LNCaP clone FGC (cell line): ENCODE measurements around the gene SLAMF9.

Experiments
- DNase-seq: peaks from one replicate; pipeline ENCODE4 v3.0.0-alpha.2; 2011; ENCODE audit warnings: low read depth
- H3K4me3 ChIP-seq: 2 replicates; pipeline ENCODE4 v1.5.1; 2011; ENCODE audit warnings: mild to moderate bottlenecking, low read depth, low read length, control low read depth
- CTCF ChIP-seq: IDR thresholded peaks from 2 replicates; pipeline ENCODE4 v1.5.1; 2012; ENCODE audit warnings: mild to moderate bottlenecking; ENCODE audit not compliant: control insufficient read depth, insufficient read depth; ENCODE audit errors: extremely low read depth

Gene SLAMF9

GRCh38 chr1:159921700-159922504 lies 32.1 kb downstream of the SLAMF9 start:
- no peak overlapping the region for H3K4me3 ChIP-seq
- TF ChIP-seq CTCF = no peak
- DNase-seq = no peak

- DNase-seq = no peak
- no peak for TF ChIP-seq CTCF
- H3K4me3 ChIP-seq = no peak overlapping the region
Observed at GRCh38 chr1:159921251-159921650, 32.8 kb downstream of the SLAMF9 start.

- H3K4me3 ChIP-seq = no peak overlapping the region
- no peak for DNase-seq
- TF ChIP-seq CTCF = no peak
Observed at GRCh38 chr1:159920651-159921050, 33.4 kb downstream of the SLAMF9 start.

GRCh38 chr1:159920202-159920601 lies 33.8 kb downstream of the SLAMF9 start:
- no peak for TF ChIP-seq CTCF
- no peak overlapping the region for H3K4me3 ChIP-seq
- no peak for DNase-seq

GRCh38 chr1:159919236-159919865 lies 34.7 kb downstream of the SLAMF9 start:
- H3K4me3 ChIP-seq = no peak overlapping the region
- DNase-seq = no peak
- TF ChIP-seq CTCF = no peak

GRCh38 chr1:159918352-159919200 lies 35.5 kb downstream of the SLAMF9 start:
- no peak for DNase-seq
- no peak for TF ChIP-seq CTCF
- no peak overlapping the region for H3K4me3 ChIP-seq
